Vagina (tissue), 2 donors: ENCODE data around the gene LTBP3. TPM values are rescaled to one million over a fixed set of nuclear protein-coding genes. Genes with fewer than 3 reads are reported as not detected.
A peak's percentile ranks its signal among the peaks of the same experiment; 100 is the strongest.

Experiments used
- DNase-seq, 2 donors: peaks; one replicate each; pipeline ENCODE4 v3.0.0-alpha.2; 2017; ENCODE audit errors: extremely low spot score in 2 of 2
- H3K27ac ChIP-seq: fragments of 200-600 bp; sonication (generic); one replicate; pipeline ENCODE4 v1.5.1; 2019
- H3K27me3 ChIP-seq: fragments of 200-600 bp; sonication (generic); one replicate; pipeline ENCODE4 v1.5.1; 2019
- H3K36me3 ChIP-seq, 2 donors: fragments of 200-600 bp; sonication (generic); one replicate each; pipeline ENCODE4 v1.5.1; 2017 to 2019
- H3K4me1 ChIP-seq: fragments of 200-600 bp; sonication (generic); one replicate; pipeline ENCODE4 v1.5.1; 2019
- H3K4me3 ChIP-seq, 2 donors: fragments of 200-600 bp; sonication (generic); 1 replicate in 1 of 2; 2 replicates in 1 of 2; pipeline ENCODE4 v1.5.1; 2016 to 2019
- H3K9me3 ChIP-seq: fragments of 200-600 bp; sonication (generic); one replicate; pipeline ENCODE4 v1.5.1; 2019
- CTCF ChIP-seq, 3 experiments: fragments of 450-650 bp in 2 of 3; fragments of 200-600 bp in 1 of 3; sonication (generic) in 1 of 3; IDR thresholded peaks; one replicate each; pipeline ENCODE4 v1.5.1; 2017 to 2019; ENCODE audit warnings: antibody characterized with exemption in 3 of 3, mild to moderate bottlenecking in 2 of 3, moderate library complexity in 2 of 3
- POLR2A ChIP-seq, 2 donors: fragments of 450-650 bp; IDR thresholded peaks; one replicate each; pipeline ENCODE4 v1.6.1; 2017; ENCODE audit warnings: antibody characterized with exemption in 2 of 2, mild to moderate bottlenecking in 2 of 2, moderate library complexity in 2 of 2
- POLR2AphosphoS5 ChIP-seq, 2 donors: sonication (generic); formaldehyde crosslinking; IDR thresholded peaks; one replicate each; pipeline ENCODE4 v1.9.0; 2017; ENCODE audit warnings: antibody characterized with exemption in 2 of 2, mild to moderate bottlenecking in 2 of 2, low read depth in 1 of 2; ENCODE audit not compliant: insufficient read depth in 1 of 2
- intact Hi-C: fragments of 100-400 bp; cut with DNase I; formaldehyde crosslinking; loops from one replicate; pipeline ENCODE4 v1.15.1; 2023
- total RNA-seq: library from RNA; depleted of rRNA; stranded (reverse); fragments of >200 nt; gene quantifications from one replicate; pipeline ENCODE4 v1.2.3, GENCODE V29; 2016

LTBP3 gene
- total RNA-seq, 1 donor from 2014 or later, result 246 TPM

DNA sequence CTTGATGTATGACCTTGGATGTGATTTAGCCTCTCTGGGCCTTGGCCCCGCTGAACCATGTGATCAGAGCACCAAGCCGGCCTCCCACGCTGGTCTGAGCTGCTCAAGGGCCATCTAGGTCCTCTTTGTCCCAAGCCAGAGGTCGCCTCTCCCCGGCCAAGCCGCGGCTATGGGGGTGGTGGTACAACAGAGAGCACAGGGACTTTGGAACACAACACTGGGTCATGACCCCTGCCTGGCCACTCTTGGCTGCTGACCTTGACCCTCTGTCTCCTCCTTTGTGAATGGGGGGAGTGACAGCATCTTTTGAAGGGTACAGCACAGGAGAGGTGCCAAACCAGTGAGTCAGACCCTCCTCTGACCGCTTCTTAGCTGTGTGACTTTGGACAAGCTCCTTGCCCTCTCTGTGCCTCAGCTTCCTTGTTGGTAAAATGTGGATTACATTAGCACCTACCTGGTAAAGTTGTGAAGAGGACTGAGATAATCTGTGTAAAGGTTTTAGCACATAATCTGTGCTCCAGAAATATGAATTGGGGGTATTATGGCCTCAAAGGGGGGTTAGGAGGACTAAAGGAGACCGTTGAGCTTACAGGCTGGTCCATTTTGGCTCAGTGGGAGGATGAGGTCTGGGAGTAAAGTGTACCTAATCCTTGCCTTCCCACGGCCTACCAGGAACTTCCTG lies 28.5 kb downstream of the LTBP3 start:
- no peak for DNase-seq
- Histone ChIP-seq H3K36me3 (peaks cover 0 to 60% of the 10 kb centered on the region in 2 donors), H3K27ac (no peak overlapping the region), H3K4me3 (no peak overlapping the region), H3K27me3 (no peaks in the 10 kb centered on the region), H3K9me3 (no peaks in the 10 kb centered on the region), H3K4me1 (peaks cover 11% of the 10 kb centered on the region)
- intact Hi-C loops, result no loop called here
- TF ChIP-seq POLR2A (IDR thresholded peaks at IDR 0.05) (no peak), POLR2AphosphoS5 (IDR thresholded peaks at IDR 0.05; ENCODE audit: insufficient read depth in 1 of 2, low read depth in 1 of 2) (no peak), CTCF (IDR thresholded peaks at IDR 0.05) (no peak)

- no peaks in the 10 kb centered on the region for H3K9me3 ChIP-seq
- no peaks in the 10 kb centered on the region for H3K27me3 ChIP-seq
- no peak for TF ChIP-seq POLR2A (IDR thresholded peaks at IDR 0.05)
- TF ChIP-seq CTCF (IDR thresholded peaks at IDR 0.05), result no peak
- TF ChIP-seq POLR2AphosphoS5 (IDR thresholded peaks at IDR 0.05; ENCODE audit: insufficient read depth in 1 of 2, low read depth in 1 of 2), result no peak
- peaks cover 0 to 59% of the 10 kb centered on the region in 2 donors for H3K36me3 ChIP-seq
- DNase-seq, result no peak
- no peak overlapping the region for H3K27ac ChIP-seq
- intact Hi-C loops, result no loop called here
- H3K4me3 ChIP-seq, result no peak overlapping the region
- H3K4me1 ChIP-seq, result peaks cover 18% of the 10 kb centered on the region
Measured at GRCh38 chr11:65528819-65529350, 29.3 kb downstream of the LTBP3 start.

- H3K27ac ChIP-seq, result no peak overlapping the region
- peaks cover 20% of the 10 kb centered on the region for H3K4me1 ChIP-seq
- H3K36me3 ChIP-seq, result peaks cover 0 to 38% of the 10 kb centered on the region in 2 donors
- intact Hi-C loops, result no loop called here
- H3K9me3 ChIP-seq, result no peaks in the 10 kb centered on the region
- no peaks in the 10 kb centered on the region for H3K27me3 ChIP-seq
- no peak overlapping the region for H3K4me3 ChIP-seq
- DNase-seq, result no peak
- no peak for TF ChIP-seq POLR2A (IDR thresholded peaks at IDR 0.05)
- no peak for TF ChIP-seq CTCF (IDR thresholded peaks at IDR 0.05)
- no peak for TF ChIP-seq POLR2AphosphoS5 (IDR thresholded peaks at IDR 0.05; ENCODE audit: insufficient read depth in 1 of 2, low read depth in 1 of 2)
Measured at GRCh38 chr11:65526744-65527143, 31.4 kb downstream of the LTBP3 start.

DNA sequence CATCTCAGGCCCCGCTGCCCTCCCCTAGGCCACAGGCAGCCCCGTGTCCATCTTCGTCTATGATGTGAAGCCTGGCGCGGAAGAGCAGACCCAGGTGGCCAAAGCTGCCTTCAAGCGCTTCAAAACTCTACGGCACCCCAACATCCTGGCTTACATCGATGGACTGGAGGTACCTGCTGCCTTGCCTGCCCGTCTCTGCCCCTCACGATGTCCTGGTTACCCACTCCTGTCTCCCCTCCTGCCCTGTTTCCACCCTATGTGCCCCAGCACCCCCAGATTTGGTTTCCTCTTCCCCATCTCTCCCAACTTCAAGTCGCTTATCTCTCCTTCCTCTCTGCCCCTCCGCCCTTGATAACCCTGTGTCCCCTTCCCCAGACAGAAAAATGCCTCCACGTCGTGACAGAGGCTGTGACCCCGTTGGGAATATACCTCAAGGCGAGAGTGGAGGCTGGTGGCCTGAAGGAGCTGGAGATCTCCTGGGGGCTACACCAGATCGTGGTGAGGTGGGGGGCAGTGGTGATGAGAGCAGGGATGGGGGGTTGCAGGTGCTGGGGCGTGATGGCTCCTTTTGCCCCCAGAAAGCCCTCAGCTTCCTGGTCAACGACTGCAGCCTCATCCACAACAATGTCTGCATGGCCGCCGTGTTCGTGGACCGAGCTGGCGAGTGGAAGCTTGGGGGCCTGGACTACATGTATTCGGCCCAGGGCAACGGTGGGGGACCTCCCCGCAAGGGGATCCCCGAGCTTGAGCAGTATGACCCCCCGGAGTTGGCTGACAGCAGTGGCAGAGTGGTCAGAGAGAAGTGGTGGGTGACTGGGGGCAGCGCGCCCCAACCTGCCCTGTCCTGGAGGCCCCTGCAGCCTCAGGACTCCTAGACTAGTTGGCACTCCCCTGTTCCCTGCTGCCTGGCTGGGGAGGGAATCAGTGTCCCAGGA lies 32.3 kb downstream of the LTBP3 start:
- peak overlapping the region; percentile 85 for H3K27ac ChIP-seq
- no peaks in the 10 kb centered on the region for H3K27me3 ChIP-seq
- H3K36me3 ChIP-seq, result peaks cover 0 to 28% of the 10 kb centered on the region in 2 donors
- H3K4me1 ChIP-seq, result peaks cover 20% of the 10 kb centered on the region
- H3K4me3 ChIP-seq, result peak overlapping the region; percentile 88 to 98
- intact Hi-C loops, result no loop called here
- TF ChIP-seq POLR2AphosphoS5 (IDR thresholded peaks at IDR 0.05; ENCODE audit: insufficient read depth in 1 of 2, low read depth in 1 of 2) (no peak), POLR2A (IDR thresholded peaks at IDR 0.05) (no peak), CTCF (IDR thresholded peaks at IDR 0.05) (no peak)
- no peak for DNase-seq
- H3K9me3 ChIP-seq, result no peaks in the 10 kb centered on the region
